OCI-LY3 (cell line): Measurements from ENCODE around the gene FUBP1.

ENCODE experiments used
- EZH2phosphoT487 ChIP-seq: fragments of 200-600 bp; shearing (Covaris generic); IDR thresholded peaks from 2 replicates; pipeline ENCODE4 v1.6.1; 2018; ENCODE audit warnings: antibody characterized with exemption, mixed run types, low read depth
- TF ChIP-seq, protein P1 (sequence below): fragments of 200-600, 300-600 bp; sonication (generic); IDR thresholded peaks from 2 replicates; pipeline ENCODE4 v1.5.1; 2014; ENCODE audit warnings: antibody characterized with exemption, low read length, low read depth

DNA sequence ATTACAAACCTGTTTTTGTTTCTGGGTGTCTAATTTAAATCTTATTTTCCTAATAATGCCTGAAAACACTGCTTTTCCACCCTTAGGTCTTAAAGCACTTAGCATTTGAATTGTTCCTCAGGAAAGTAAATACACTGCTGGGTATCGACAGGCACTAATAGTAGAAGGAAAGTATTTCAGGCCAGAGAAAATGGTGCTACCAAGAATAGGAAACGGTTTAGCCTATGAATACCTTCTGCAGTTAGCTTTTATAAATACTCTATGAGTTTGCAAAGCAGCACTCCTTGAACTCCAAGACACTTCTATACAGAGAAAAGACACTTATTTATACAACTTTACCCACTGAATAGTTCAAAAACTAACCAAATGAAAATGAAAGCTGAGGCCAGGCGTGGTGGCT, 6.8 kb downstream of the FUBP1 start:
- TF ChIP-seq, protein P1, sequence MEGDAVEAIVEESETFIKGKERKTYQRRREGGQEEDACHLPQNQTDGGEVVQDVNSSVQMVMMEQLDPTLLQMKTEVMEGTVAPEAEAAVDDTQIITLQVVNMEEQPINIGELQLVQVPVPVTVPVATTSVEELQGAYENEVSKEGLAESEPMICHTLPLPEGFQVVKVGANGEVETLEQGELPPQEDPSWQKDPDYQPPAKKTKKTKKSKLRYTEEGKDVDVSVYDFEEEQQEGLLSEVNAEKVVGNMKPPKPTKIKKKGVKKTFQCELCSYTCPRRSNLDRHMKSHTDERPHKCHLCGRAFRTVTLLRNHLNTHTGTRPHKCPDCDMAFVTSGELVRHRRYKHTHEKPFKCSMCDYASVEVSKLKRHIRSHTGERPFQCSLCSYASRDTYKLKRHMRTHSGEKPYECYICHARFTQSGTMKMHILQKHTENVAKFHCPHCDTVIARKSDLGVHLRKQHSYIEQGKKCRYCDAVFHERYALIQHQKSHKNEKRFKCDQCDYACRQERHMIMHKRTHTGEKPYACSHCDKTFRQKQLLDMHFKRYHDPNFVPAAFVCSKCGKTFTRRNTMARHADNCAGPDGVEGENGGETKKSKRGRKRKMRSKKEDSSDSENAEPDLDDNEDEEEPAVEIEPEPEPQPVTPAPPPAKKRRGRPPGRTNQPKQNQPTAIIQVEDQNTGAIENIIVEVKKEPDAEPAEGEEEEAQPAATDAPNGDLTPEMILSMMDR = no peak
- TF ChIP-seq EZH2phosphoT487 = no peak
